Ishikawa (cell line): ENCODE measurements around the gene SDHD.

Experiments used
- CEBPB ChIP-seq: IDR thresholded peaks from 2 replicates; pipeline ENCODE4 v1.6.1; 2012
- CREB1 ChIP-seq: IDR thresholded peaks from 2 replicates; pipeline ENCODE4 v1.6.1; 2012; ENCODE audit warnings: low read depth
- EGR1 ChIP-seq: IDR thresholded peaks from 2 replicates; pipeline ENCODE4 v1.6.1; 2012
- EP300 ChIP-seq: IDR thresholded peaks from 2 replicates; pipeline ENCODE4 v1.6.1; 2012; ENCODE audit warnings: borderline replicate concordance
- FOXM1 ChIP-seq: IDR thresholded peaks from 2 replicates; pipeline ENCODE4 v1.6.1; 2012; ENCODE audit warnings: low read depth, borderline replicate concordance
- MAX ChIP-seq: IDR thresholded peaks from 2 replicates; pipeline ENCODE4 v1.6.1; 2012
- NFIC ChIP-seq: IDR thresholded peaks from 2 replicates; pipeline ENCODE4 v1.6.1; 2012
- RAD21 ChIP-seq: IDR thresholded peaks from 2 replicates; pipeline ENCODE4 v1.6.1; 2012; ENCODE audit warnings: low read depth
- REST ChIP-seq: IDR thresholded peaks from 2 replicates; pipeline ENCODE4 v1.6.1; 2012; ENCODE audit warnings: low read depth, mild to moderate bottlenecking
- TAF1 ChIP-seq: IDR thresholded peaks from 2 replicates; pipeline ENCODE4 v1.6.1; 2012; ENCODE audit warnings: low read depth, mild to moderate bottlenecking
- TCF12 ChIP-seq: IDR thresholded peaks from 2 replicates; pipeline ENCODE4 v1.6.1; 2012; ENCODE audit warnings: low read depth
- TEAD4 ChIP-seq: IDR thresholded peaks from 2 replicates; pipeline ENCODE4 v1.6.1; 2012
- USF1 ChIP-seq: IDR thresholded peaks from 2 replicates; pipeline ENCODE4 v1.6.1; 2012
- YY1 ChIP-seq: IDR thresholded peaks from 2 replicates; pipeline ENCODE4 v1.6.1; 2012; ENCODE audit warnings: low read depth
- ZBTB7A ChIP-seq: IDR thresholded peaks from 2 replicates; pipeline ENCODE4 v1.6.1; 2012; ENCODE audit warnings: low read depth

The SDHD gene

GRCh38 chr11:112082729-112083128 is 3.9 kb upstream of the SDHD start:
- no peak for TF ChIP-seq CREB1
- TF ChIP-seq RAD21: no peak
- TF ChIP-seq ZBTB7A: no peak
- no peak for TF ChIP-seq TAF1
- TF ChIP-seq YY1: no peak
- no peak for TF ChIP-seq USF1
- no peak for TF ChIP-seq REST
- TF ChIP-seq FOXM1: no peak
- TF ChIP-seq EGR1: no peak
- no peak for TF ChIP-seq CEBPB
- TF ChIP-seq TCF12: no peak
- no peak for TF ChIP-seq EP300
- TF ChIP-seq NFIC: no peak
- TF ChIP-seq MAX: no peak
- TF ChIP-seq TEAD4: no peak

- TF ChIP-seq TEAD4 (no peak), CEBPB (no peak), USF1 (peak; percentile 77), EGR1 (no peak), NFIC (no peak), MAX (peak; percentile 71)
Measured at GRCh38 chr11:112085822-112086421, 751 bp upstream of the SDHD start.

GRCh38 chr11:112087212-112087611 is 539 bp downstream of the SDHD start:
- TF ChIP-seq RAD21: no peak
- no peak for TF ChIP-seq REST
- no peak for TF ChIP-seq TCF12
- no peak for TF ChIP-seq CREB1
- no peak for TF ChIP-seq YY1
- TF ChIP-seq TEAD4: no peak
- TF ChIP-seq ZBTB7A: no peak
- no peak for TF ChIP-seq EGR1
- TF ChIP-seq FOXM1: no peak
- no peak for TF ChIP-seq TAF1
- no peak for TF ChIP-seq EP300
- TF ChIP-seq NFIC: no peak
- TF ChIP-seq CEBPB: no peak
- no peak for TF ChIP-seq USF1
- TF ChIP-seq MAX: no peak

- no peak for TF ChIP-seq MAX
- no peak for TF ChIP-seq TEAD4
- TF ChIP-seq NFIC: no peak
- no peak for TF ChIP-seq EP300
- TF ChIP-seq USF1: no peak
Measured at GRCh38 chr11:112096194-112096593, 9.5 kb downstream of the SDHD start.

GRCh38 chr11:112097734-112098528 is 11.3 kb downstream of the SDHD start:
- no peak for TF ChIP-seq TAF1
- no peak for TF ChIP-seq USF1
- no peak for TF ChIP-seq REST
- TF ChIP-seq FOXM1: no peak
- no peak for TF ChIP-seq EP300
- no peak for TF ChIP-seq EGR1
- no peak for TF ChIP-seq TCF12
- TF ChIP-seq CREB1: no peak
- TF ChIP-seq ZBTB7A: no peak
- no peak for TF ChIP-seq RAD21
- no peak for TF ChIP-seq CEBPB
- no peak for TF ChIP-seq MAX
